HG03025 (cell line): ENCODE results near the gene MYL10.

Experiments
- ATAC-seq: cut with Tn5 transposase; IDR thresholded peaks from one replicate; pipeline ENCODE4 v1.9.1; 2021; ENCODE audit warnings: mild to moderate bottlenecking, moderate library complexity; ENCODE audit not compliant: unreplicated experiment, low FRiP score

The MYL10 gene

DNA sequence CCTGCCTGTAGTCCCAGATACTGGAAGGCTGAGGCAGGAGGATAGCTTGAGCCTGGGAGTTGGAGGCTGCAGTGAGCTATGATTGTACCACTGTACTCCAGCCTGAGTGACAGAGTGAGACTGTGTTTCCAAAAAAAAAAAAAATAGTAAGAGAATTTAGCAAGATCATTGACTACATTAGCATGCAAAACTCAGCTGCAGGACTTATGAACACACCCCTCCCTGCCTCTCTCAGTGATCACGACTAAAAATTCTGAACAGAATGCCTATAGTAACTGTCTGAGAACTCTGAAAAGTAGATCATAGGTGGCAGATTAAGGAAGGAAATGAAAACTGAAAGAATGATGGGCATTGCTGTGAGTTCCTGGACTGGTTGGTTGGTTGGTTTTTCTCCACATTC, 50.5 kb downstream of the MYL10 start:
- ATAC-seq, result no peak

- no peak for ATAC-seq
Observed at GRCh38 chr7:101576998-101577397, 52.1 kb downstream of the MYL10 start.

GRCh38 chr7:101575721-101576120, 53.4 kb downstream of the MYL10 start:
- no peak for ATAC-seq

GRCh38 chr7:101575168-101575567, 53.9 kb downstream of the MYL10 start:
- ATAC-seq, result no peak

- ATAC-seq, result no peak
Observed at GRCh38 chr7:101572156-101572555, 56.9 kb downstream of the MYL10 start.

DNA sequence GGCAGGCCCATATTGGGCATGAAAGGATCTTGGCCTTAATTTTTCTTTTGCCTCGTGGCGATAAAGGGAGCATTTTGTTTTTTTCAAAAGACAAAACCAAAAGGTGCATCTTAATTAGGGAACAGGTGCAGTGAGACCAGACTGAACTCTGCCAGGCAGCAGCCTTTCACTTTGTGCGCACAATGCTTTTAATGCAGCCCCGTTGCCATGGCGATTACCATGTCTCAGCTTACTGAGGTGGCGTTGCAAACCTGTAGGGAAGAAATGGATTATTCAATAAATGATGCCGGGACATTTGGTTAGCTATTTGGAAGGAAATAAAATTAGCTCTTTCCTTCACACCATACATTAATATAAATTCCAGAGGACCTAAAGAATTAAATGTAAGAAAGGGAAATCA, 61.9 kb downstream of the MYL10 start:
- no peak for ATAC-seq

GRCh38 chr7:101565601-101566209, 63.4 kb downstream of the MYL10 start:
- ATAC-seq, result no peak

- no peak for ATAC-seq
Observed at GRCh38 chr7:101564778-101565211, 64.3 kb downstream of the MYL10 start.

- no peak for ATAC-seq
Observed at GRCh38 chr7:101563943-101564777, 64.9 kb downstream of the MYL10 start.
